IgD-negative memory B cell (primary cell): ENCODE measurements around the gene GALC. TPM values are rescaled to one million over a fixed set of nuclear protein-coding genes. Genes with fewer than 3 reads are reported as not detected.
"Not testable (repeated sequence)": the region's sequence is repeated elsewhere in the genome, so short reads cannot be mapped to it uniquely, and the experiment has no call there.

ENCODE experiments used
- H3K27ac Mint-ChIP-seq, 3 donors: one replicate each; pipeline ENCODE4 v1.8.0; 2020 to 2022; ENCODE audit warnings: mild to moderate bottlenecking in 3 of 3, mixed read lengths in 3 of 3, moderate library complexity in 1 of 3
- H3K27me3 Mint-ChIP-seq: one replicate; pipeline ENCODE4 v1.8.0; 2021; ENCODE audit warnings: mixed read lengths
- H3K36me3 Mint-ChIP-seq: one replicate; pipeline ENCODE4 v1.8.0; 2020; ENCODE audit warnings: mild to moderate bottlenecking, mixed read lengths
- H3K4me1 Mint-ChIP-seq, 3 donors: one replicate each; pipeline ENCODE4 v1.8.0; 2020 to 2022; ENCODE audit warnings: mixed read lengths in 3 of 3, mild to moderate bottlenecking in 1 of 3
- H3K4me3 Mint-ChIP-seq, 4 donors: one replicate each; pipeline ENCODE4 v1.8.0; 2020 to 2022; ENCODE audit warnings: mild to moderate bottlenecking in 4 of 4, mixed read lengths in 4 of 4, moderate library complexity in 3 of 4
- H3K9me3 Mint-ChIP-seq, 3 donors: one replicate each; pipeline ENCODE4 v1.8.0; 2020 to 2021; ENCODE audit warnings: mixed read lengths in 3 of 3, mild to moderate bottlenecking in 1 of 3
- polyA plus RNA-seq: library from polyadenylated mRNA; unstranded; fragments of 300-500 nt; fragmentation: Illumina TruSeq; gene quantifications from one replicate; pipeline ENCODE4 v1.2.3, GENCODE V29; 2021

GALC gene
- polyA plus RNA-seq, result 4.2 TPM

GRCh38 chr14:87992718-87993628, at the start of gene GALC:
Gene GALC (minus strand): TSS chr14:87993182. CDS start chr14:87993164, 18 bp downstream.
- H3K36me3 Mint-ChIP-seq, result peaks cover 3% of the 10 kb centered on the region
- H3K4me3 Mint-ChIP-seq, result peak within 1 kb of the TSS; percentile 97 to 98 (median 97)
- H3K27ac Mint-ChIP-seq, result peak within 1 kb of the TSS; percentile 95 to 99 (median 99)
- H3K4me1 Mint-ChIP-seq, result peaks cover 29 to 43% (median 37%) of the 10 kb centered on the region in 3 donors
- no peaks in the 10 kb centered on the region for H3K27me3 Mint-ChIP-seq
- H3K9me3 Mint-ChIP-seq, result peaks cover 0 to 1% (median 0%) of the 10 kb centered on the region in 3 donors

GRCh38 chr14:88040146-88040545, 47.2 kb upstream of the GALC start:
- Mint-ChIP-seq H3K9me3 (no peaks in the 10 kb centered on the region), H3K4me1 (no peaks in the 10 kb centered on the region), H3K36me3 (no peaks in the 10 kb centered on the region), H3K4me3 (no peak overlapping the region), H3K27me3 (peaks cover 2% of the 10 kb centered on the region), H3K27ac (no peak overlapping the region)

GRCh38 chr14:88039197-88039596, 46.2 kb upstream of the GALC start:
- H3K4me3 Mint-ChIP-seq, result no peak overlapping the region
- no peaks in the 10 kb centered on the region for H3K36me3 Mint-ChIP-seq
- H3K4me1 Mint-ChIP-seq, result no peaks in the 10 kb centered on the region
- peaks cover 2% of the 10 kb centered on the region for H3K27me3 Mint-ChIP-seq
- H3K9me3 Mint-ChIP-seq, result no peaks in the 10 kb centered on the region
- H3K27ac Mint-ChIP-seq, result no peak overlapping the region

- H3K36me3 Mint-ChIP-seq, result no peaks in the 10 kb centered on the region
- H3K9me3 Mint-ChIP-seq, result no peaks in the 10 kb centered on the region
- H3K4me1 Mint-ChIP-seq, result no peaks in the 10 kb centered on the region
- no peak overlapping the region for H3K27ac Mint-ChIP-seq
- peaks cover 3% of the 10 kb centered on the region for H3K27me3 Mint-ChIP-seq
- no peak overlapping the region for H3K4me3 Mint-ChIP-seq
Observed at GRCh38 chr14:88037325-88037724, 44.3 kb upstream of the GALC start.

GRCh38 chr14:88036422-88036821, 43.4 kb upstream of the GALC start:
- H3K9me3 Mint-ChIP-seq, result no peaks in the 10 kb centered on the region
- no peaks in the 10 kb centered on the region for H3K36me3 Mint-ChIP-seq
- no peak overlapping the region for H3K27ac Mint-ChIP-seq
- no peak overlapping the region for H3K4me3 Mint-ChIP-seq
- peaks cover 3% of the 10 kb centered on the region for H3K27me3 Mint-ChIP-seq
- H3K4me1 Mint-ChIP-seq, result no peaks in the 10 kb centered on the region

- Mint-ChIP-seq H3K36me3 (no peaks in the 10 kb centered on the region), H3K9me3 (no peaks in the 10 kb centered on the region), H3K27me3 (peaks cover 3% of the 10 kb centered on the region)
Observed at GRCh38 chr14:88034076-88034475, 41.1 kb upstream of the GALC start.

GRCh38 chr14:88032373-88032772, 39.4 kb upstream of the GALC start:
- Mint-ChIP-seq H3K36me3 (no peaks in the 10 kb centered on the region), H3K4me1 (peaks cover 1 to 6% (median 4%) of the 10 kb centered on the region in 3 donors), H3K4me3 (no peak overlapping the region), H3K27ac (no peak overlapping the region), H3K9me3 (no peaks in the 10 kb centered on the region), H3K27me3 (peaks cover 1% of the 10 kb centered on the region)

More at GRCh38 chr14:88034076-88034475, 41.1 kb upstream of the GALC start:
- H3K4me1 Mint-ChIP-seq, result peaks cover 0 to 6% (median 4%) of the 10 kb centered on the region in 3 donors
- no peak overlapping the region for H3K27ac Mint-ChIP-seq
- no peak overlapping the region for H3K4me3 Mint-ChIP-seq

- H3K27ac Mint-ChIP-seq, result no peak overlapping the region
- no peaks in the 10 kb centered on the region for H3K9me3 Mint-ChIP-seq
- H3K4me3 Mint-ChIP-seq, result no peak overlapping the region
Observed at GRCh38 chr14:88030892-88031291, 37.9 kb upstream of the GALC start.

GRCh38 chr14:88030079-88030478, 37.1 kb upstream of the GALC start:
- Mint-ChIP-seq H3K27me3 (peaks cover 1% of the 10 kb centered on the region), H3K4me1 (peaks cover 10 to 15% (median 10%) of the 10 kb centered on the region in 3 donors), H3K27ac (no peak overlapping the region), H3K9me3 (no peaks in the 10 kb centered on the region), H3K36me3 (no peaks in the 10 kb centered on the region), H3K4me3 (no peak overlapping the region)

More at GRCh38 chr14:88030892-88031291, 37.9 kb upstream of the GALC start:
- peaks cover 1% of the 10 kb centered on the region for H3K27me3 Mint-ChIP-seq
- no peaks in the 10 kb centered on the region for H3K36me3 Mint-ChIP-seq
- peaks cover 10 to 15% (median 10%) of the 10 kb centered on the region in 3 donors for H3K4me1 Mint-ChIP-seq

- no peak overlapping the region for H3K4me3 Mint-ChIP-seq
- H3K27me3 Mint-ChIP-seq, result peaks cover 1% of the 10 kb centered on the region
- H3K9me3 Mint-ChIP-seq, result no peaks in the 10 kb centered on the region
- peak overlapping the region in 1 of 3 donors; percentile 25 for H3K27ac Mint-ChIP-seq
- H3K36me3 Mint-ChIP-seq, result no peaks in the 10 kb centered on the region
- H3K4me1 Mint-ChIP-seq, result peaks cover 10 to 15% (median 10%) of the 10 kb centered on the region in 3 donors
Observed at GRCh38 chr14:88029500-88029899, 36.5 kb upstream of the GALC start.

- H3K36me3 Mint-ChIP-seq, result no peaks in the 10 kb centered on the region
- peak overlapping the region in 1 of 3 donors; percentile 67 for H3K27ac Mint-ChIP-seq
- peak overlapping the region in 2 of 4 donors; percentile 7 to 56 for H3K4me3 Mint-ChIP-seq
- H3K27me3 Mint-ChIP-seq, result no peaks in the 10 kb centered on the region
- H3K4me1 Mint-ChIP-seq, result peaks cover 10 to 24% (median 17%) of the 10 kb centered on the region in 3 donors
- H3K9me3 Mint-ChIP-seq, result no peaks in the 10 kb centered on the region
Observed at GRCh38 chr14:88026890-88027289, 33.9 kb upstream of the GALC start.

- H3K27me3 Mint-ChIP-seq, result no peaks in the 10 kb centered on the region
- peaks cover 9 to 22% (median 17%) of the 10 kb centered on the region in 3 donors for H3K4me1 Mint-ChIP-seq
- H3K36me3 Mint-ChIP-seq, result no peaks in the 10 kb centered on the region
- no peaks in the 10 kb centered on the region for H3K9me3 Mint-ChIP-seq
- no peak overlapping the region for H3K4me3 Mint-ChIP-seq
- no peak overlapping the region for H3K27ac Mint-ChIP-seq
Observed at GRCh38 chr14:88025313-88025712, 32.3 kb upstream of the GALC start.

- H3K36me3 Mint-ChIP-seq, H3K4me3 Mint-ChIP-seq, H3K9me3 Mint-ChIP-seq, H3K27me3 Mint-ChIP-seq, H3K27ac Mint-ChIP-seq: not testable (repeated sequence)
- peaks cover 10 to 22% (median 21%) of the 10 kb centered on the region in 3 donors for H3K4me1 Mint-ChIP-seq
Observed at GRCh38 chr14:88024252-88025086, 31.5 kb upstream of the GALC start.

GRCh38 chr14:88023658-88024187, 30.7 kb upstream of the GALC start:
- H3K36me3 Mint-ChIP-seq, result peaks cover 8% of the 10 kb centered on the region
- H3K9me3 Mint-ChIP-seq, result no peaks in the 10 kb centered on the region
- peaks cover 10 to 22% (median 21%) of the 10 kb centered on the region in 3 donors for H3K4me1 Mint-ChIP-seq
- H3K27me3 Mint-ChIP-seq, result no peaks in the 10 kb centered on the region
- H3K27ac Mint-ChIP-seq, result peak overlapping the region in 1 of 3 donors; percentile 32
- H3K4me3 Mint-ChIP-seq, result no peak overlapping the region

GRCh38 chr14:88017535-88017934, 24.6 kb upstream of the GALC start:
- no peak overlapping the region for H3K4me3 Mint-ChIP-seq

More at GRCh38 chr14:88017535-88017934, 24.6 kb upstream of the GALC start:
- Mint-ChIP-seq H3K36me3 (peaks cover 10% of the 10 kb centered on the region), H3K9me3 (no peaks in the 10 kb centered on the region), H3K4me1 (peaks cover 7 to 12% (median 8%) of the 10 kb centered on the region in 3 donors), H3K27ac (no peak overlapping the region), H3K27me3 (no peaks in the 10 kb centered on the region)
